Panc1 (cell line): ENCODE results near the gene COTL1. TPM values are rescaled to one million over a fixed set of nuclear protein-coding genes. Genes with fewer than 3 reads are reported as not detected.

Experiments used
- ATAC-seq: fragments of 200-7000 bp; cut with Tn5 transposase; 2 replicates; pipeline ENCODE4 v1.9.1; 2020; ENCODE audit warnings: mild to moderate bottlenecking, moderate library complexity
- BruUV-seq: library from RNA; stranded (reverse); fragments of 400-500 nt; replicated peaks from 2 replicates; lab custom pipeline; 2021; lab: Mats Ljungman, UMichigan
- CTCF ChIA-PET: fragments of 300-600 bp; sonication (Branson Sonifier 250); formaldehyde crosslinking; loops from one replicate; lab custom pipeline; 2022; ENCODE audit warnings: antibody characterized with exemption; lab: Charles Lee
- POLR2A ChIA-PET: fragments of 300-600 bp; sonication (Branson Sonifier 250); formaldehyde crosslinking; loops from one replicate; lab custom pipeline; 2022; ENCODE audit warnings: antibody characterized with exemption; lab: Charles Lee
- DNase-seq: peaks from one replicate; pipeline ENCODE4 v3.0.0-alpha.2; 2010; ENCODE audit warnings: low read depth, low spot score
- H3K27ac ChIP-seq: 2 replicates; pipeline ENCODE4 v1.5.1; 2011; ENCODE audit warnings: mild to moderate bottlenecking, low read length, inconsistent platforms
- H3K27me3 ChIP-seq: fragments of 200-500 bp; sonication (Bioruptor generic); 2 replicates; pipeline ENCODE4 v1.6.0; 2014; ENCODE audit warnings: low read length, inconsistent platforms; ENCODE audit not compliant: control insufficient read depth, insufficient read depth
- H3K36me3 ChIP-seq: fragments of 200-500 bp; sonication (Bioruptor generic); 2 replicates; pipeline ENCODE4 v1.5.1; 2014; ENCODE audit warnings: inconsistent platforms, mild to moderate bottlenecking, low read length, moderate library complexity; ENCODE audit not compliant: control insufficient read depth, insufficient read depth
- H3K4me1 ChIP-seq: 2 replicates; pipeline ENCODE4 v1.5.1; 2011; ENCODE audit warnings: inconsistent platforms, mild to moderate bottlenecking, low read length, moderate library complexity; ENCODE audit not compliant: control insufficient read depth, insufficient read depth
- H3K4me3 ChIP-seq, 2 experiments: 2 replicates each; pipeline ENCODE4 v1.5.1; 2011 to 2012; ENCODE audit warnings: low read depth in 2 of 2, low read length in 2 of 2, mild to moderate bottlenecking in 2 of 2, inconsistent platforms in 1 of 2, moderate library complexity in 1 of 2
- H3K9me3 ChIP-seq: fragments of 200-500 bp; sonication (Bioruptor generic); 2 replicates; pipeline ENCODE4 v1.5.1; 2014; ENCODE audit warnings: low read depth, mild to moderate bottlenecking, inconsistent platforms, low read length, moderate library complexity; ENCODE audit not compliant: control insufficient read depth, insufficient read depth
- POLR2AphosphoS5 ChIP-seq: IDR thresholded peaks from 2 replicates; pipeline ENCODE4 v1.6.1; 2012; ENCODE audit warnings: mild to moderate bottlenecking, low read depth, low read length, moderate library complexity
- SIN3A ChIP-seq: IDR thresholded peaks from 2 replicates; pipeline ENCODE4 v1.6.1; 2012; ENCODE audit warnings: low read depth, mild to moderate bottlenecking, low read length, moderate library complexity, borderline replicate concordance; ENCODE audit not compliant: insufficient read depth
- TCF7L2 ChIP-seq: IDR thresholded peaks from 2 replicates; pipeline ENCODE4 v1.6.1; 2011; ENCODE audit warnings: mild to moderate bottlenecking, low read depth, low read length, inconsistent platforms
- in situ Hi-C: cut with HindIII; loops from 2 replicates; pipeline ENCODE4 v1.10.0; 2016; ENCODE audit warnings: low sequenced_read_pairs, low pct_unique_long_range_greater_than_20kb
- intact Hi-C: fragments of 100-400 bp; cut with micrococcal nuclease; formaldehyde crosslinking; loops from one replicate; pipeline ENCODE4 v1.10.0; 2022; ENCODE audit not compliant: unreplicated experiment
- total RNA-seq: library from RNA; stranded (reverse); gene quantifications from one replicate; pipeline ENCODE4 v1.2.1, GENCODE V29; 2021; ENCODE audit not compliant: unreplicated experiment
- TF ChIP-seq, protein P1 (sequence below): fragments of 450-650 bp; IDR thresholded peaks from 2 replicates; pipeline ENCODE4 v1.5.1; 2017; ENCODE audit warnings: mild to moderate bottlenecking
- TF ChIP-seq, protein P2 (sequence below), 2 experiments: IDR thresholded peaks; 2 replicates each; pipeline ENCODE4 v1.6.1; 2011 to 2012; ENCODE audit warnings: low read depth in 2 of 2, control low read depth in 1 of 2, low read length in 1 of 2, mild to moderate bottlenecking in 1 of 2, moderate library complexity in 1 of 2; ENCODE audit not compliant: insufficient read depth in 1 of 2

COTL1 gene
- total RNA-seq, 1 experiment from 2014 or later: 302 TPM

DNA sequence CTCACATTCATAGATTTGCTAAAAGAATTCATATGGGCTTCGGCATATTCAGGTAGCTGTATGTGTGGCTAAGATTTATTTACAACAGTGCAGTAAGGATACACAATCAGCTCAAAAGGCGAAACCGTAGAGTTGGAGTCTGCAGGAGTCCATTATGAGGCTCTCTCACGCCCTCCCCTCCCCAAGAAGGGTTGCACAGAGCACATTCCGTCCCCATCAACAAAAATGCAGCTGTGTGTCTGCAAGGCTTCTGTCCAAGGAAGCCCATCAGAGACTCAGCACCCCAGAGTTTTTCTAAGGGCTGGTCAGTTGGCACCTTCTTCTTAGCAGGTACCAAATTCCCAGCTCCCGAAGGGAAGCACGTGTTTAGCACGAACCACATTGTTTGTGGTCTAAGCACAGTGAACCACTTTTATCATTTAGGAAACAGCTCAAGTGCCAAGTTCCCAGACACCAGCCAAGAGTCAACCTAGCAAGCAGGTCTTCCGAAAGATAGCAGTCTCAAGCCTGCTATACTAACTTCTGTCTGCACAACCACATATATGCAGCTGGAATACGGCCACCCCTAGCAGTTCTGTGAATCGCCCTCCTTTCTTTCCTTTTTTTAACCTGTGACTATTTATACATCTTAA lies 84.9 kb downstream of the COTL1 start:
- peak overlapping the region; percentile 81 for H3K27ac ChIP-seq
- POLR2A ChIA-PET: interaction anchor here (0.5 kb wide), 1 partner anchor 88 kb away, joined by 3 read pairs; no protein-coding TSS in a partner anchor

DNA sequence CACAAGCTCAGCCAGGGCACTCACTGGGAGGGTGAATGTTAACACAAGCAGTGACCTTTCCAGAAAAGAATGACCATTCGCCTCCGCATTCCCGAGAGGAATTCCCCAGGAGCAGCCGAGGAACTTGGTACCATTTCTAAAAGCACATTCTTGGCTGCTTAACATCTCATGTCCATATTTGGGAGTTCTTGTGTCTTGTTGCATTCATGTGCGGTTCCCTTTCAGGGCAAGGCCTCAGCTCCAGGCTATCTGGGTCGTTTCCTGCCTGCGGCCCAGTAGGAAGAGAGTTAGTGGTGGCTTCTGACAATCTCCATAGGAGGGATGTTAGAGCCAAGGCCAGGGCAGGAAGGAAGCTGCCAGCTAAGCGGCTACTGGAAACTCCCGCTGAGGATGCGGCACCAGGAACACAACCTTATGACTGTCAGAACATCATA lies 85.6 kb downstream of the COTL1 start:
- POLR2A ChIA-PET: no interaction called here
- in situ Hi-C loops (no loop called here), intact Hi-C loops (no loop called here)
- H3K27me3 ChIP-seq: no peaks in the 10 kb centered on the region
- H3K36me3 ChIP-seq: no peaks in the 10 kb centered on the region
- CTCF ChIA-PET: no interaction called here
- no peaks in the 10 kb centered on the region for H3K9me3 ChIP-seq
- peaks cover 14% of the 10 kb centered on the region for H3K4me1 ChIP-seq
- peak overlapping the region; percentile 81 for H3K27ac ChIP-seq
- DNase-seq (peak; percentile 55), ATAC-seq (peak; percentile 90)
- H3K4me3 ChIP-seq: no peak overlapping the region; a peak in 1 of 4 replicates
- TF ChIP-seq, protein P1, sequence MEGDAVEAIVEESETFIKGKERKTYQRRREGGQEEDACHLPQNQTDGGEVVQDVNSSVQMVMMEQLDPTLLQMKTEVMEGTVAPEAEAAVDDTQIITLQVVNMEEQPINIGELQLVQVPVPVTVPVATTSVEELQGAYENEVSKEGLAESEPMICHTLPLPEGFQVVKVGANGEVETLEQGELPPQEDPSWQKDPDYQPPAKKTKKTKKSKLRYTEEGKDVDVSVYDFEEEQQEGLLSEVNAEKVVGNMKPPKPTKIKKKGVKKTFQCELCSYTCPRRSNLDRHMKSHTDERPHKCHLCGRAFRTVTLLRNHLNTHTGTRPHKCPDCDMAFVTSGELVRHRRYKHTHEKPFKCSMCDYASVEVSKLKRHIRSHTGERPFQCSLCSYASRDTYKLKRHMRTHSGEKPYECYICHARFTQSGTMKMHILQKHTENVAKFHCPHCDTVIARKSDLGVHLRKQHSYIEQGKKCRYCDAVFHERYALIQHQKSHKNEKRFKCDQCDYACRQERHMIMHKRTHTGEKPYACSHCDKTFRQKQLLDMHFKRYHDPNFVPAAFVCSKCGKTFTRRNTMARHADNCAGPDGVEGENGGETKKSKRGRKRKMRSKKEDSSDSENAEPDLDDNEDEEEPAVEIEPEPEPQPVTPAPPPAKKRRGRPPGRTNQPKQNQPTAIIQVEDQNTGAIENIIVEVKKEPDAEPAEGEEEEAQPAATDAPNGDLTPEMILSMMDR: no peak
- TF ChIP-seq TCF7L2: peak; percentile 41
- BruUV-seq: no TSS peak

More for the DNA sequence above, 84.9 kb downstream of the COTL1 start:
- in situ Hi-C loops (no loop called here), intact Hi-C loops (no loop called here)
- Histone ChIP-seq H3K9me3 (no peaks in the 10 kb centered on the region), H3K36me3 (no peaks in the 10 kb centered on the region), H3K27me3 (no peaks in the 10 kb centered on the region), H3K4me3 (no peak overlapping the region), H3K4me1 (peaks cover 14% of the 10 kb centered on the region)
- peak; percentile 32; the same call in 1 of the 2 replicates for ATAC-seq
- CTCF ChIA-PET: no interaction called here
- DNase-seq: no peak
- BruUV-seq: no TSS peak
- no peak for TF ChIP-seq SIN3A
- TF ChIP-seq TCF7L2: no peak
- TF ChIP-seq, protein P1: no peak
- no peak for TF ChIP-seq POLR2AphosphoS5
- TF ChIP-seq, protein P2, sequence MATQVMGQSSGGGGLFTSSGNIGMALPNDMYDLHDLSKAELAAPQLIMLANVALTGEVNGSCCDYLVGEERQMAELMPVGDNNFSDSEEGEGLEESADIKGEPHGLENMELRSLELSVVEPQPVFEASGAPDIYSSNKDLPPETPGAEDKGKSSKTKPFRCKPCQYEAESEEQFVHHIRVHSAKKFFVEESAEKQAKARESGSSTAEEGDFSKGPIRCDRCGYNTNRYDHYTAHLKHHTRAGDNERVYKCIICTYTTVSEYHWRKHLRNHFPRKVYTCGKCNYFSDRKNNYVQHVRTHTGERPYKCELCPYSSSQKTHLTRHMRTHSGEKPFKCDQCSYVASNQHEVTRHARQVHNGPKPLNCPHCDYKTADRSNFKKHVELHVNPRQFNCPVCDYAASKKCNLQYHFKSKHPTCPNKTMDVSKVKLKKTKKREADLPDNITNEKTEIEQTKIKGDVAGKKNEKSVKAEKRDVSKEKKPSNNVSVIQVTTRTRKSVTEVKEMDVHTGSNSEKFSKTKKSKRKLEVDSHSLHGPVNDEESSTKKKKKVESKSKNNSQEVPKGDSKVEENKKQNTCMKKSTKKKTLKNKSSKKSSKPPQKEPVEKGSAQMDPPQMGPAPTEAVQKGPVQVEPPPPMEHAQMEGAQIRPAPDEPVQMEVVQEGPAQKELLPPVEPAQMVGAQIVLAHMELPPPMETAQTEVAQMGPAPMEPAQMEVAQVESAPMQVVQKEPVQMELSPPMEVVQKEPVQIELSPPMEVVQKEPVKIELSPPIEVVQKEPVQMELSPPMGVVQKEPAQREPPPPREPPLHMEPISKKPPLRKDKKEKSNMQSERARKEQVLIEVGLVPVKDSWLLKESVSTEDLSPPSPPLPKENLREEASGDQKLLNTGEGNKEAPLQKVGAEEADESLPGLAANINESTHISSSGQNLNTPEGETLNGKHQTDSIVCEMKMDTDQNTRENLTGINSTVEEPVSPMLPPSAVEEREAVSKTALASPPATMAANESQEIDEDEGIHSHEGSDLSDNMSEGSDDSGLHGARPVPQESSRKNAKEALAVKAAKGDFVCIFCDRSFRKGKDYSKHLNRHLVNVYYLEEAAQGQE (IDR thresholded peaks at IDR 0.05; ENCODE audit: insufficient read depth in 1 of 2, low read depth in 2 of 2, low read length in 1 of 2): no peak
